Measurements from ENCODE around the gene IQGAP3.

IQGAP3 gene

GRCh38 chr1:156509424-156510034 lies 62.8 kb downstream of the IQGAP3 start:
- no peak for DNase-seq (ENCODE audit: low read depth)

DNA sequence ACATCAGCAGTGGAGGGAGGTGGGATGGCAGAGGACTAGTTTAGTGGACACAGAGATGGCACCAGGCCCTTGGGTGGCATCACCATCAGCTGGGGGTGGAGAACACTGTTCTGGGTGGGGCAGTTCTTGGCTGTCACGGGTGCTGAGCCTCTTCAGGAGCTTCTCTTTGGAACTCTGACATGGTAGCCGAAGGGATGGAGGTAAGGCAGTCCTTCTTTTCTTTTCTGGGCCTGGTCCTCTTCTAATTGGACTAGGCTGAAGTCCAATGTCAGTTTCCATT lies 63.5 kb downstream of the IQGAP3 start:
- DNase-seq (ENCODE audit: low read depth): no peak

GRCh38 chr1:156508205-156508954 lies 64.0 kb downstream of the IQGAP3 start:
- peak; percentile 79 for DNase-seq (ENCODE audit: low read depth)

DNA sequence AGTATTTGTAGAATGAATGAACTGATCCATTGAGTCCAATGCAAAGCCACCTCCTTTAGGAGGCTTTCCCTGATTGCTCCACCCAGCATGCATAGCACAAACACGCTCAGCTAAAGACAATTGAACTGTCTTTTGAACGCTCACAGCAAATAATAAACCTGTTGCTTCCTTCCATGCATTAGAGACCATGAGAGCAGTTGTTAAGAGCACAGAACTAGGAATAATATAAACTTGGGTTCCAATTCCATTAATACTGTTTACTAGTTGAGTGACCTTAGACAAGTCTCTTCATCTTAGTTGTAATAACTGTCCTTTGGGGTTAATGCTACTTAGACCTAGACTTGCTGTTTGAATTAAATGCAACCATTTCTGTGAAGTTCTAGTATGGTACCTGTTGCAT lies 65.9 kb downstream of the IQGAP3 start:
- DNase-seq (ENCODE audit: low read depth): no peak

DNA sequence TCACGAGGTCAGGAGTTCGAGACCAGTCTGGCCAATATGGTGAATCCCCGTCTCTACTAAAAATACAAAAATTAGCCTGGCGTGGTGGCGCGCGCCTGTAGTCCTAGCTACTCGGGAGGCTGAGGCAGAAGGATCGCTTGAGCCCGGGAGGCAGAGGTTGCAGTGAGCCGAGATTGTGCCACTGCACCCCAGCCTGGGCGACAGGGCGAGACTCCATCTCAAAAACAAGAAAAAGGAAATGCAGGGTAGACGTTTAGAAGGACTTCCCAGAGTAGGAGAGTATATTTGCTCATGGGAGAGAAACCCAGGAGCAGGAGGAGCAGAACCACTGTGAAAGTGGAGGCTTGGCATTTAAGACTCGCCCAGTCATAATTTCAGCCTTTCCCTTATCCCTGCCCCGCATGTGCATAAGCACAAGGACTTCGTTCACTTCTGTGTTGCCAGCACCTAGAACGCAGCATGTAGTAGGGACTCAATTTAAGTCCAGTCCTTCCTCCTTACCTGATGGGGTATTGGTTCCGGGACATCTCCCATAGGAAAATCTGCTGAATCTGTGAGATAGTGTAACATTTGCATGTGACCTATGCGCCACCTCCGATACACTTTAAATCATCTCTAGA lies 66.6 kb downstream of the IQGAP3 start:
- no peak for DNase-seq (ENCODE audit: low read depth)

DNA sequence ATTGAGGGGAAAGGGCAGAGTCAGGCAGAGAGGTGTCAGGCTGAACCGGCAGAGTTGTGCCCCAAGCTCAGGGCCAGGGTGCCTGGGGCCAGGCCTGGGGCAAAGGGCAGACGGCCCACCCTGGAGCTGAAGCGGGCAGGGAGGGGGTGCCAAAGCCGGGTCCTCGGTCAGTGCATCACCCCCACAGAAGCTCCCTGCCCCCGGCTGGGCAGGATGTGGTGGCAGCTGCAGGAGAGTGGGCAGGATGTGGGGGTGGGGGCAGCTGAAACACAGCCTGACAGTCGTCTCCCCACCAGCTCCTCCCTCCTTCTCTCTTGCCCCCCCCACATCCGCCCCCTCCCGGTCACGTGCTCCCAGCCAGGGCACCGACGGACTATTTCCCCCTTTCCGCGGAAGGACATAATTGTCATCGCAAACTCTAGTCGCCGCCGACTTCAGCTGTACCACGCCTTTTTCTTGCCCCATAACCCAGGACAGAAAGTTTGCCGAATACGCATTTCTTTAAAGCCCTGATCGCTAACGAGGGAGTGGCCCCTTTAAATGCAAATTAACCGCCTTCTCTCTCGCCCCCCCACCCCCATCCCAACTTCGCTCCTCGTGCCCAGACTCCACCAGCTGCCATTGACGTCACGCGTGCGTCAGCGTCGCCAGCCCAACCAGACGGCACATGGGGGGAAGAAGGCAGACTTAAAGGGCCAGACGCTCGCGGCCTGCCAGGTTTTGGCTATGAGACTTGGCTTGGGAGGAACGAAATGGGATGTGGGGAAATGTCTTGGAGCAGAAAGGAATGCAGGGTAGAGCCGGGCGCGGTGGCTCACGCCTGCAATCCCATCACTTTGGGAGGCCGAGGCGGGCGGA lies 67.3 kb downstream of the IQGAP3 start:
- peak; percentile 99 for DNase-seq (ENCODE audit: low read depth)

DNA sequence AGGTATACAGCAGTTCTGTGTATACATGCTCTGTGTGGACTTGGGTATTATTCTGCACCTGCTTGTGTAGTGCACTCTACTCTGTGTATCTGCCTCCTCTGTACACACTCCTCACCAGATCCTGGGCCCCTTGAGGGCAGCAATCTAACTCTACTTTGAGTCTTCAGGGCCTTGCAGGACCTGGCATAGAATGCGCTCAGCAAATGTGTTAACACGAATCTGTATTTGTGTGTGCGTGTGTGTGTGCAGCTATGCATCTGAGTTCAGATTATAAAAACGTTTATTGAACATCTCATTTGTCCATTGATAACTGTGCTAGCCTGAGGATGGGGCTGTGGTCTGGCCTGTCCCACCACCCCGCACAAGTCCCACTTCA lies 67.9 kb downstream of the IQGAP3 start:
- peak; percentile 23 for DNase-seq (ENCODE audit: low read depth)

DNA sequence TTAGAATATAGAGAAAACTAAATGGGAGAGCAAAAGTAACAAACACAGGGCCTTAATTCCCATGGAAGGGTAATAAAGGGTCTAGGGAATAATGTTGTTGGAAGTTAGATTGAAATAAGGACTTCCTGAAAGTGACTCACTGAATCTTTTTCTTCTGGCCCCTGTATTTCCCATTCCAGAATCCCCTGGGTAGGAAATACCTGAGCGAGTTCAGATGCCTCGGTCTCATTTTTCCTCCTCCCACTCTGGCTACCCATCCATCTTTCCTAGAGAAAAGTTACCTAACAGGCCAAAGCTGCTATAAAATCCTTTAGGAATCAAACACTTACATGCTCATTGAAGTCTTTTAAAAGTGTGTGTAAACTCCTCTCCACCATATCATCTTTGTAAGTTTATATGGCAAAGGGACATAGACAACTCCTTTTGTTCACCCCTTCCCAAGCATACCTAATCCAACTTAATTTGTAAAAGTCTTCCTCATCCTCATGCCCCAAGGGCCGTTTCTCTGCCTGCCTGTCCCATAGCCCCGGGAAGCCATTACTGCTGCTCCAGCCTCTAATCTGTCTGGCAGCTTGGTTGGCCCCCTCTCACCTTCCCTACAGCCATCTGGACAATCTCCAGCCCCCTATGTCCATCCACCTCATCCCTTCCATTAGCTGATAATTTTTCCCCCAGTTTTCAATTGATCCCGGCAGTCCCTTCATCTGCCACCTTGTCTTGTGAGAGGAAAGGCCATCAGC lies 68.5 kb downstream of the IQGAP3 start:
- DNase-seq (ENCODE audit: low read depth): peak; percentile 24

DNA sequence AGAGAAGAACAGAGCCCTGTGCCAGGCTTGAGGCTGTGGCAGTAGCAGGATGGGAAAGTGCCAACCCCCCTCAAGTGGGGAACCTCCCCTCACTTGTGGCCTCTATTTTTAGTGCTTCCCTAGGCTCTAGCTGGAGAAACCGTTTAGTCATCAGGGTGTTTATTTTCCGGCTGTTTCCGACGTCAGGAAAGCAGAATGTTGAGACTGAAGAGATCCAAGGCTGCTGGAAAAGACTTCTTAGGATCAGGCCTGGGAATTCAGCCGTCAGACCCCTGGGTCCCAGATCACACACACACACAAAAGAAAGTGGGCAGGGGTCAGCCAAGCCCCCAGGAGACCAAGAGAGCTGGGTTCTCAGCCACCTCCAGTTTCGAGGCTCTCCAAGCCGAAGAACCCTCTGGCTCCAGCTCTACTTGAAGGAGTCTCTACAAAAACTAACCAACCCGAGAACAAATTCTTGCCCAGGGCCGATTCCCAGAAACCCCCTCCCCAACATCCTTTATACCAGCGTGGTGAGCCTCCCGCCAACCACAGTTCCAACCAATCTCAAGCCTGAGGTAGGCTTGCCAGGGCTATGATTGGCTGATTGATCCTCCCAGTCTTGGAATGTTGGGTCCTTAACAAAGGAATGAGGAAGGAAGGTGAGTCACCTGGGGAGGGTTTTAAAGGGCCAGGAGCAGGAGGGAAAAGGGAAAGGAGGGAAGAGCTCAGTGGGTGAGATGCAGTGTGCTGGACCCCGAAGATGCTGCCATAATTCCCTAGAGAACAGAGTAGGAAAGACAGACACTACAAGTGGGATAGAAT lies 69.3 kb downstream of the IQGAP3 start:
- peak; percentile 97 for DNase-seq (ENCODE audit: low read depth)

DNA sequence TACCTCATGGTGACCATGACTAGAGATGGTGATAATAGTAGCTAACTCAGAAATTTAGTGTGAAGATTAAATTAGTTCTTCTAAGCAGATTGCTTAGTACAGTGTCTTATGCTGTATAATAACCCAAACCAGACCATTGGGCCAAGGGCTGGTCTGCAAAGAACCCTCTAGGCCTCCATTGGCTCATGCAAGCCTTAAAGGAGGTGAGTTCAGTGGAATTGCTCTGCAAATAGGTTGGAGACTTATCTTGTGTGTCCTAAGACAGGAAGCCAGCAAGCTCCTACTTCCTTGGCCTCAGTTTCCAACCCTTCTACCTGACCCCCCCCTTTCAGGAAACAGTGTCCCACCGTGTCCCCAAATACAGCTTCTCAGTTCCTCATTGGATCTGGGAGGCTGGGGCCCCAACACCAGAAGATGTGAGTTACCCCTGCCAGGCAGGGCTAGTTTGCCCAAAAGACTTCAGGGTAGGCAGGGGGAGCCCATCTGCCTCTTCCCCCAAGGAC lies 69.9 kb downstream of the IQGAP3 start:
- no peak for DNase-seq (ENCODE audit: low read depth)

DNA sequence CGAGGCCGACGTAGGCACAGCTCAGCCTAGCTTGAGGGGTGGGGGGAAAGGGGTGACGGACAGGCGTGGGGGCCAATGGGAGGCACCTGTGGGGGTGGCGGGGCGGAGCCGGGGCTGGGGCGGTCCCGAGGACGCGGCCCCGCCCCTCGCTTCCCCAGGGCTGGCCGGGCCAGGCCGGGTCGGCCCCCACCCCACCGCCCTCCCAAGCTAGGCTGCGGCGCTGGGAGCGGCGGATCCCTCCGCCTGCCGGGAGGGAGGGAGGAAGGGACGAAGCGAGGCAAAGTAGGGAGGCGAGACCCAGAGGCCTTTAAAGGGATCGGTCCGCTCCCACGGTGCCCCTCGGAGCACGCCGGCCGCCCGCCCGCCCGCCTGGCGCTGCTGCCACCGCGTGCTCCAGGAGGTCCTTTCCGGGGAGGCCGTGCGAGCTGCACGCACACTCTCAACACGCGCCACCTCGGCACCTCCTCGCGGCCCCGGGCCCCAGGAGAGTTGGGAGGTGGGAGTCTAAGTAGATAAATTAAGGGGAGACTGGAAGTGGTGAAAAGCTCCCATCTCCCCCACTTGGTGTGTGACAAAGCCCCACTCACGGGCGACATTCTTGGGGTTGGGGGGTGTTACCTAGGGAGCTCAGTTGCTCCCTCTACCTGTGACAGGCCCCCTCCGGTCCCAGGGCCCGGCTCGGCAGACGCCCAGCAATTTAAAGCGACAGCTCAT lies 71.4 kb downstream of the IQGAP3 start:
- DNase-seq (ENCODE audit: low read depth): peak; percentile 96

- no peak for DNase-seq (ENCODE audit: low read depth)
Measured at GRCh38 chr1:156500543-156500792, 71.9 kb downstream of the IQGAP3 start, which contains the start of gene MEF2D. Gene MEF2D (minus strand): TSS chr1:156500775. CDS start chr1:156483292, 17,483 bp downstream.

DNA sequence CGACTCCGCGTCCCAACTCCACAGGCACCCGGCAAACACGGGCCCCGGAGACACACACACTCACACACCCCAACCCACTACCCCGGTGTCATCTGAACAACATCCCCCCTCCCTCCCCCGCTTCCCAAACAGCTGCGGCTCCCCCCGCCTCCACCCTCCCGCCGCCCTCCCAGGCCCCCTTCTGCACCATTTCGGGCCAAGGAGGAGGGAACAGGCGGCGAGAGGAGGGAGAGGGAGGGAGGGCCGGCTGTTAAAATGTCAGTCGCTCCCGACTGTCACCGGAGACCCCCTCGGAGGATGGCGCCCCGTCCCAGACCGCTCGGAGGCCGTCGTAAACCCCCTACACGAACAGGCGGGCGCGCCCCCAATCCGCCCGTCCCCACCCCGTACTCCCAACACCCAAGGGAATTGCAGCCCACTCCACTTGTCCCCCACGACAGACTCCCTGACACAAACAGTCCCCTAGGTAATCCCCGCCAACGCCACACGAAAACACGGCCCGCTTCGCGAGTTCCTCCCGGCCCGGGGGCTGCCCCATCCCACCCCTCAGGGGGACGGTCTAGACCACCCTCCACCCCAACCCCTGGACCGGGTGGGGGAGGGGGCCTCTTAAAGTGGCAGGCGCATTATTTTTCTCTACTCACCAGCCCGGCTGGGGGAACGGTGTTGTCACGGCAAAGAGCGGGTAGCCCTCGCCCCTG lies 72.4 kb downstream of the IQGAP3 start:
- peak; percentile 40 for DNase-seq (ENCODE audit: low read depth)

DNA sequence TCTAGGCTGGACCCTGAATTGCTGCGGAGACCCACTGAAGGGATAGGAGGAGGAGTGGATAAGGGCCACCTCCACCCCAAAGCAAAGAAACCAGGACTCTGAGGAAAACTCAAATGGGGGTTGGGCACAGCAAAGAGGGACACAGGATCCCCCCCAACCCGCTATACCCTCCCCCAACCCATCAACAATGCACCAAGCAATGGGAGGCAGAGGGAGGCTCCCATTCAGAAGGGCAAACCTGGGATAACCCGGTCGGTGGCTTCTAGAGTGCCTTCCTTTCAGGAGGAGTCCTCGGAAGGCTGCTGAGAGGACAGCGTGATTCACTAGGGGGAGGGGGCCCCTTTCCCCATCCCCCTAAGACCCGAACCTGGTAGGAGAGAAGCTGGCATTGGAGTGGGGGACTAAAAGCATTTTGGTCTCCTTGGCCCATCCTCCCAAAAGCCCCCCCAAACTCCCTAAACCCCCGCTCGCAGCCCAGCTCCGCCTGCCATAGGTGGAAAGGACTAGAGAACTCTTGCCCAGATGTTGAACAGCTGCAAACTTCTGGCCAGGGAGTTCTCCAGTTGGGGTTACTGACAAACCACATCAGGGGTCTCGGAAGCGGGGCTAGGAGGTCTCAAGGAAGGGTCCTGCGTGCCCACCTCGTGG lies 73.0 kb downstream of the IQGAP3 start:
- DNase-seq (ENCODE audit: low read depth): peak; percentile 39

DNA sequence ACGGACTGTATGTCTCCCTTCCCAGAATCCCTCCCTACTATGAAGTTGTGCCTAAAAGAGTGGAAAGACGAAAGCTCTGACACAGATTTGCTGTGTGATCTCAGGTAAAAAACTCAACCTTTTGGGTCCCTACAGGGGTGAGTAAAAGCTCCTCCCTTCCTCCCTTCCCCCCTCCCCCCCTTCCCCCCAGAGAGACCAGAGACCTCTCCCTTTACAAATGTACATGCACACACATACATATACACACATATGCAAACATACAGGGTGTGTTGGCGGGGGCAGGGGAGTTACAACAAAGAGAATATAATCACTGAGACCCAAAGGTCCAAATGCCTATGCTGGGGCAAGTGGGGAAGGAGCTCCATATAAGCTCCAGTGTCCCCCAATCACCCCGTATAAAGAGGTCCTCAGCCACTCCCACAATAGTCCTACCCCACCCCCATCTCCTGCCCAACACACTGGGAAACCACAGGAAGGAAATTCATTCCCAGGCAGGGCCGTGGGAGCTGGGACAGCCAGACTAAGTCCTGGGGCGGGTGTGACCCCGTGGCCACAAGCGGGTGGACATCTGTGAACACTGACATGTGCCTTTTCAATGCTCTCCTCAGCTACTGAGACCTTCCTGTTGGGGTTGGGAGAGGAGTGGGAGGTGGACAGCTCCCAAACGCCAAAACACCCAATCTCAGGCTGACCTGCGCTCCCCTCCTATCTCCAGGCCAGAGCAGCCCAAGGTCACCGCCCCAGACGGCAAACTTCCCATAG lies 73.8 kb downstream of the IQGAP3 start:
- DNase-seq (ENCODE audit: low read depth): peak; percentile 89

DNA sequence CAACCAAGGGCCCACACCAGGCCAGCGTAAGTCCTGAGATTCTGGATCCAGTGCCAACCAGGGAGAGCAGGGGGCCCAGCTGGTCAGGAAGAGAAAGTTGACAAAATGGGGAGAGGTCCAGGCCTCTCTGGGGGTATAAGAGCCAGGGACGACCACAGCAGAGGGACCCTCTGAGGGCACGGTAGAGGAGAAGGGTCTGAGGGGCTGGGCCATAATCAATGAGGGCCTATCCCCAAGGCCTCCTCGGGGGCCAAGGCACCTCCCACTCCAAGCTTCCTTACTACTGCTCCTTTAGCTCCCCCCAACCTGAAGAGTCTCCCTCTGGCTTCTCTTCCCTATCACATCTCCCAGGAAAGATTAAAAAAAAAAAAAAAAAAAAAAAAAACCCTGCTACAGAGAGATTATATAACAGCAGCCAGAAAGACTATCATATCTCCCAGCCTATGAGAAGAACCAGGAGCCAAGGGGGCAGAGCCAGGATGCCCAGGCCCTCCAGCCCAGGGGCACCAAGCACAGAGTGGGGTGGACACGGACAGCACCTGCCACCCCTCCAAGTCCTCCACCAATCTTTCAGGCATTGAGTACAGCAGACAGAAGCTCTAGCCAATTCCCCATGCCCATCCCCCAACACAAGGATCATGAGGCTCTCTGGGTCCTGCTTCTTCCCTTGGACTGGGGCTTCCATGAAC lies 74.5 kb downstream of the IQGAP3 start:
- peak; percentile 34 for DNase-seq (ENCODE audit: low read depth)

GRCh38 chr1:156497078-156497742 lies 75.2 kb downstream of the IQGAP3 start:
- DNase-seq (ENCODE audit: low read depth): peak; percentile 85

Data from EH (cell line).